Neuron (in vitro differentiated cells): ENCODE data around the gene REEP3.
"Not testable (repeated sequence)": the region's sequence is repeated elsewhere in the genome, so short reads cannot be mapped to it uniquely, and the experiment has no call there.

ENCODE experiments used
- H2AFZ ChIP-seq: one replicate; pipeline ENCODE4 v1.6.1; 2013; ENCODE audit warnings: low read depth, mild to moderate bottlenecking, inconsistent platforms, low read length, moderate library complexity
- H3K27me3 ChIP-seq: one replicate; pipeline ENCODE4 v1.6.1; 2013; ENCODE audit warnings: low read length; ENCODE audit not compliant: insufficient read depth
- H3K36me3 ChIP-seq: one replicate; pipeline ENCODE4 v1.6.1; 2013; ENCODE audit warnings: low read length; ENCODE audit not compliant: insufficient read depth
- H3K4me1 ChIP-seq: one replicate; pipeline ENCODE4 v1.6.1; 2013; ENCODE audit warnings: low read length; ENCODE audit not compliant: insufficient read depth
- H3K4me3 ChIP-seq: 2 replicates; pipeline ENCODE4 v1.5.1; 2013; ENCODE audit warnings: mild to moderate bottlenecking, low read length, moderate library complexity
- H3K9me3 ChIP-seq: one replicate; pipeline ENCODE4 v1.6.1; 2013; ENCODE audit warnings: low read length

REEP3 gene

GRCh38 chr10:63634488-63635065 is 113.4 kb downstream of the REEP3 start:
- H2AFZ ChIP-seq: no peak overlapping the region
- peaks cover 10% of the 10 kb centered on the region for H3K4me1 ChIP-seq
- H3K9me3 ChIP-seq: no peaks in the 10 kb centered on the region
- no peaks in the 10 kb centered on the region for H3K36me3 ChIP-seq
- no peaks in the 10 kb centered on the region for H3K27me3 ChIP-seq
- H3K4me3 ChIP-seq: no peak overlapping the region

GRCh38 chr10:63636812-63637211 is 115.6 kb downstream of the REEP3 start:
- no peaks in the 10 kb centered on the region for H3K27me3 ChIP-seq
- no peaks in the 10 kb centered on the region for H3K36me3 ChIP-seq
- H3K4me1 ChIP-seq: no peaks in the 10 kb centered on the region
- no peak overlapping the region for H3K4me3 ChIP-seq
- H2AFZ ChIP-seq: no peak overlapping the region
- no peaks in the 10 kb centered on the region for H3K9me3 ChIP-seq

DNA sequence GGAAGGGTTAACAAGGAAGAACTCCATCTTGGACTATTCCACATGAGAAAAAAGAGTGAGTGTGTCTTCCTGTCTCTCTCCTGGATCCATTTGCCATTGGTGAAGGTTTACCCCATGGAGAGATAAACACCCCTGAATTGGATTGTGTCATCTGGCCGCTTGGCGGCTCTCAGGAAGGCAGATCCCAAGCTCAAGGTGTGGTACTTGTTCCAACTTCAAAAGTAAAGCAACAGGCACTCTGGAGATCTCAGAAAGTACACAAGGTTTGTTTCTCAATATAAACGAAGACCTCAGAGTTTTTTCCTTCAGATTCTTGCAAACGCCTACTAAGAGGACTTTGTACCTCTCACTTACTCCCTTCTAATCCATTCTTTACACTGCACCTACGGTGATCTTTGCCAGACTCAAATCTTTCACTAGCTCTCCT is 116.7 kb downstream of the REEP3 start:
- no peaks in the 10 kb centered on the region for H3K9me3 ChIP-seq
- H3K27me3 ChIP-seq: no peaks in the 10 kb centered on the region
- H2AFZ ChIP-seq: no peak overlapping the region
- no peaks in the 10 kb centered on the region for H3K4me1 ChIP-seq
- no peaks in the 10 kb centered on the region for H3K36me3 ChIP-seq
- no peak overlapping the region for H3K4me3 ChIP-seq

DNA sequence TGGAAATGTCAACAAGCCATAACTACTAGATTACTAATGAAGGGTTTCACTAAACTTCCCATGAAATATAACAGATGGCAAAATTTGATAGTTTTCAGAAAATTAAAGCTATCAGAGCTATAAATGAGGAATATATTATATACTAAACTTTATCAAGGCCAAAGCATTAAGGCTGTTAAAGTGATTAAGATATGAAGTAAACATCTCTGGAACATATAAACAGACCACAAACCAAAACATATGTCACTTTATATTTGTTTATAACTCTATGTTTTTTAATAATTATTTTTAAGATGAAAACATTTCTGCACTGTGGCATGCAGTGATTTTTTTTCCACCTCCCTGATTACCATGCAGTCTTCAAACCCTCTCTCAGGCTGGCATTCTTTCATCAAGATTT is 120.2 kb downstream of the REEP3 start:
- H3K4me3 ChIP-seq: no peak overlapping the region
- no peak overlapping the region for H2AFZ ChIP-seq
- no peaks in the 10 kb centered on the region for H3K27me3 ChIP-seq
- no peaks in the 10 kb centered on the region for H3K9me3 ChIP-seq
- no peaks in the 10 kb centered on the region for H3K36me3 ChIP-seq
- no peaks in the 10 kb centered on the region for H3K4me1 ChIP-seq

DNA sequence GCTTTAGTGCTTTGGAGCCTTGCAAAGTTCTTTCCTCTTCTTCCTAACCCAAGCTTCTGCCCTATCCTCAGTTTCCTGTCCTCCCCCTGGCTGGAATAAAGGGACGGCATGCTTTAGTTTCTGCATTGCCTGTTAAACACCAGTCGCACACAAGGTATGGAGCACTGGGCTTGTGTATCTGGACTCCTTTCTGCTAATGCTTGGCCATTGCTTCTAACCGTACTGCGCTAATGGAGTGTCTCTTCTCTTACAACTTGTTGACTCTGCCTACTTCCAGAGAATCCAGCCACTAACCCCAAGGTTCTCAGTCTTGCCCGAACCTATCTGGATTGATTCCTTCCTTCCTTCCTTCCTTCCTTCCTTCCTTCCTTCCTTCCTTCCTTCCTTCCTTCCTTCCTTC is 120.6 kb downstream of the REEP3 start:
- no peak overlapping the region for H2AFZ ChIP-seq
- H3K27me3 ChIP-seq: no peaks in the 10 kb centered on the region
- H3K9me3 ChIP-seq: no peaks in the 10 kb centered on the region
- H3K36me3 ChIP-seq: no peaks in the 10 kb centered on the region
- H3K4me3 ChIP-seq: no peak overlapping the region
- H3K4me1 ChIP-seq: no peaks in the 10 kb centered on the region

DNA sequence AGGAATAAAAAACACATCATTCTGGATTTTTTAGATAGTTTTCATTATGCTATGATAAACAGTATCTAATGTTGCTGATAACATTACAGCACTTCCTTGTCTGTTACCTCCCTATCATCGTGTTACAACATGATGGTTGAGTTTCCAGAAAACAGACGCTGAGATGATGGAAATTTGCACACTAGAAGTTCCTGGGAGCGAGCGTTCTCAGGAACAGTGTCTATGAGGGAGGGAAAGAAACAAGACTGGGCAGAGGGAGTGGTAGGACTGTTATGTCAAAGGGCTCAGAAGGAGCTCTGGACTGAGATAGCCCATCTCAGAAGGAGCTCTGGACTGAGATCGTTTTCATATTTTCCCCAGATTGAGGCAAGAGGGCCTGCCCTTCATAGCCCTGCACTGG is 121.6 kb downstream of the REEP3 start:
- H3K4me1 ChIP-seq: no peaks in the 10 kb centered on the region
- no peak overlapping the region for H2AFZ ChIP-seq
- no peak overlapping the region for H3K4me3 ChIP-seq
- H3K36me3 ChIP-seq: no peaks in the 10 kb centered on the region
- H3K9me3 ChIP-seq: no peaks in the 10 kb centered on the region
- H3K27me3 ChIP-seq: no peaks in the 10 kb centered on the region

GRCh38 chr10:63644418-63645142 is 123.4 kb downstream of the REEP3 start:
- no peaks in the 10 kb centered on the region for H3K36me3 ChIP-seq
- H3K27me3 ChIP-seq: no peaks in the 10 kb centered on the region
- no peaks in the 10 kb centered on the region for H3K4me1 ChIP-seq
- H3K4me3 ChIP-seq: no peak overlapping the region
- no peaks in the 10 kb centered on the region for H3K9me3 ChIP-seq
- no peak overlapping the region for H2AFZ ChIP-seq

DNA sequence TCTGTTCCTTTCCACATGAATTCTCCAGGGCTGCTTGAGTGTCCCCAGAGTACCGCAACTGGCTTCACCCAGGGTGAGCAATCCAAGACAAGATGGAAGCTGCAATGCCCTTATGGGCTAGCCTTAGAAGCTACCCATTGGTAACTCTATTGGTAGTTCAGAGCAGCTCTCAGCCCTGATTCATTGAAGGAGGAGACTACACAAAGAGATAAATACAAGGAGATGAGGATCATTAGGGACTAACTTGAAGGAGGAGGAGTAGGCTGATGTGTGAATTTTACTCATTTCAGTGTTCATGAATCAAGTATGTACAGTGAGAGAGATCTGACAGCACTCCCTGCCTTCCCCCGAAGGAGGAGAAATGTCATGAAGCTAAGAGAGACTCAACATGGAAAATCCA is 124.0 kb downstream of the REEP3 start:
- Histone ChIP-seq H3K36me3 (no peaks in the 10 kb centered on the region), H2AFZ (no peak overlapping the region), H3K9me3 (no peaks in the 10 kb centered on the region), H3K4me3 (no peak overlapping the region), H3K4me1 (no peaks in the 10 kb centered on the region), H3K27me3 (no peaks in the 10 kb centered on the region)

DNA sequence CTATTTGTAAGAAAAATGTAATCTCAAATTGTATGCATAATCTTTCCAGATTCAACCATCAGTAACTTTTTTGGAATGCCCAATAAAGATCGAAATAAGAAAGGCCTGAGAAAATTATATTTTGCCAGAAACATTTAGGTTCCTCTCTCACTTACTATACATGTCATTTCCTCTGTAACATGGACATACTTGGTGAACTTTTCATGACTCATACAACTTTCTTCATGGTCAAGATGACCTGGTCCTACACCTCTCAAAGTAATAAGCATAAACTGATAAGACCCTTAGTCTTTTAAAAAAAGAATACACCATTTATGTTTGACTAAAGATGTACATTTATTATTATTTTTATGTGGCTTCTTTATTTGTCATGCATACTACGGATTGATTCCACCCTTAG is 125.3 kb downstream of the REEP3 start:
- Histone ChIP-seq H2AFZ (no peak overlapping the region), H3K9me3 (no peaks in the 10 kb centered on the region), H3K27me3 (no peaks in the 10 kb centered on the region), H3K4me1 (no peaks in the 10 kb centered on the region), H3K36me3 (no peaks in the 10 kb centered on the region), H3K4me3 (no peak overlapping the region)

DNA sequence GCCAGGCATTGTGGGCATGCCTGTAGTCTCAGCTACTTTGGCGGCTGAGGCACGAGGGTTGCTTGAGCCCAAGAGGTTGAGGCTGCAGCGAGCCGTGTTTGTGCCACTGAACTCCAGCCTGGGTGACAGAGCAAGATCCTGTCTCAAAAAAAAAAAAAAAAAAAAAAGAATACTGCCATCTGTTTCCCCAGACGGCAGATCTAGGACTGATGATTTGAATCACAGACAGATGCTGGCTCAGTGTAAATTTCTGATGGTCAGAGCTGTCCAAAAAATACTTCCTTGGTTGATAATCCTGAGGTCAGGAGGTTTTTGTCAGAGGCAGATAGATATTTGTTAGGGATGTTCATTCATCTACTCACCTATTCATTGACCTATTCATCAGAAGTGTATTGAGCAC is 130.7 kb downstream of the REEP3 start:
- H3K9me3 ChIP-seq: no peaks in the 10 kb centered on the region
- no peak overlapping the region for H2AFZ ChIP-seq
- no peaks in the 10 kb centered on the region for H3K27me3 ChIP-seq
- H3K4me1 ChIP-seq: no peaks in the 10 kb centered on the region
- H3K4me3 ChIP-seq: no peak overlapping the region
- H3K36me3 ChIP-seq: no peaks in the 10 kb centered on the region

- Histone ChIP-seq H2AFZ (no peak overlapping the region), H3K27me3 (no peaks in the 10 kb centered on the region), H3K9me3 (no peaks in the 10 kb centered on the region), H3K36me3 (no peaks in the 10 kb centered on the region), H3K4me1 (peaks cover 6% of the 10 kb centered on the region), H3K4me3 (no peak overlapping the region)
These were observed 132.5 kb downstream of the REEP3 start for GRCh38 chr10:63653747-63654146.

GRCh38 chr10:63657761-63658160 is 136.6 kb downstream of the REEP3 start:
- Histone ChIP-seq H3K4me3 (no peak overlapping the region), H3K36me3 (no peaks in the 10 kb centered on the region), H3K9me3 (no peaks in the 10 kb centered on the region), H3K4me1 (peaks cover 6% of the 10 kb centered on the region), H2AFZ (no peak overlapping the region), H3K27me3 (no peaks in the 10 kb centered on the region)

DNA sequence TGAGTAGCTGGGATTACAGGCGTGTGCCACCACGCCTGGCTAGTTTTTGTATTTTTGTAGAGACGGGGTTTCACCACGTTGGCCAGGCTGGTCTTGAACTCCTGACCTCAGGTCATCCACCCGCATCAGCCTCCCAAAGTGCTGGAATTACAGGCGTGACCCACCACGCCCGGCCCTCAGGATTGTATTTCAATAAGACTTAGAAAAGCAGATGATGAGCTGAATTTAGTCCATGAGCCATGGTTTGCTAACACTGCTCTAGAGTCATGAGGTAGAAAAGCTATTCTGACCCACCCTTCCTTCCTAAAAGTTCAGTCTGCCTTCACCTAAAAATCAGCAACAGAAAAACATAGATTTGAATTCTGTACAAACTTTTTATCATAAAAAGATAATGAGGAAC is 139.7 kb downstream of the REEP3 start:
- H3K9me3 ChIP-seq, H2AFZ ChIP-seq, H3K4me1 ChIP-seq, H3K4me3 ChIP-seq, H3K36me3 ChIP-seq, H3K27me3 ChIP-seq: not testable (repeated sequence)

DNA sequence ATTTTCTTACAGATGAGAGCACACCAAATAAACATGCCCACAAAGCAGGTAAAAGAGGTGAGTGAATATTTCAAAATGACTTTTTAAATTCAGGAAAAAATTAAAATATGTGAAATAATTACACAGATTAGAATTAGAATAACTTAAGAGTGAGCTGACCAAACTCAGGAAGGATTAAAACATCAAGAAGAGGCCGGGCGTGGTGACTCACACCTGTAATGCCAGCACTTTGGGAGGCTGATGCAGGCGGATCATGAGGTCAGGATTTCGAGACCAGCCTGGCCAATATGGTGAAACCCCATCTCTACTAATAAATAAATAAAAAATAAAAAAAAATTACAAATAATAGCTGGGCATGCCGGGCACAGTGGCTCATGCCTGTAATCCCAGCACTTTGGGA is 140.1 kb downstream of the REEP3 start:
- Histone ChIP-seq H3K4me3 (no peak overlapping the region), H3K4me1 (peaks cover 6% of the 10 kb centered on the region), H3K36me3 (no peaks in the 10 kb centered on the region), H3K27me3 (no peaks in the 10 kb centered on the region), H3K9me3 (no peaks in the 10 kb centered on the region), H2AFZ (no peak overlapping the region)
